ENCODE data around the gene CALR3.

CALR3 gene

GRCh38 chr19:16442386-16443276 is 53.3 kb downstream of the CALR3 start:
- POLR2A ChIA-PET (ENCODE audit: low non-redundant PET): no interaction called here
- TF ChIP-seq CTCF (conservative IDR thresholded peaks at IDR 0.05; ENCODE audit: low read depth): no peak
- CTCF ChIA-PET: interaction anchor here (0.7 to 0.9 kb wide), 2 partner anchors 10 to 92 kb away, joined by 3 read pairs; no protein-coding TSS in a partner anchor
- DNase-seq (ENCODE audit: low spot score): no peak
- peak overlapping the region; percentile 48 for H3K27ac ChIP-seq

GRCh38 chr19:16441661-16442162 is 54.3 kb downstream of the CALR3 start:
- ChIA-PET CTCF (interaction anchor here (0.9 to 1.3 kb wide), 2 partner anchors 12 to 29 kb away, joined by 4 to 10 read pairs; no protein-coding TSS in a partner anchor), POLR2A (ENCODE audit: low non-redundant PET) (no interaction called here)
- H3K27ac ChIP-seq: no peak overlapping the region

GRCh38 chr19:16436780-16437332 is 59.1 kb downstream of the CALR3 start:
- TF ChIP-seq CTCF (conservative IDR thresholded peaks at IDR 0.05; ENCODE audit: low read depth): no peak
- CTCF ChIA-PET: no interaction called here
- no peak for DNase-seq (ENCODE audit: low spot score)
- H3K27ac ChIP-seq: no peak overlapping the region
- POLR2A ChIA-PET (ENCODE audit: low non-redundant PET): no interaction called here

More at GRCh38 chr19:16441661-16442162, 54.3 kb downstream of the CALR3 start:
- TF ChIP-seq CTCF (conservative IDR thresholded peaks at IDR 0.05; ENCODE audit: low read depth): no peak; the same call in 1 of the 2 replicates
- no peak for DNase-seq (ENCODE audit: low spot score)

GRCh38 chr19:16435999-16436650 is 59.8 kb downstream of the CALR3 start:
- no peak for DNase-seq (ENCODE audit: low spot score)
- CTCF ChIA-PET: no interaction called here
- H3K27ac ChIP-seq: peak overlapping the region; percentile 68
- no peak for TF ChIP-seq CTCF (conservative IDR thresholded peaks at IDR 0.05; ENCODE audit: low read depth)
- POLR2A ChIA-PET (ENCODE audit: low non-redundant PET): no interaction called here

- no peak for DNase-seq (ENCODE audit: low spot score)
- TF ChIP-seq CTCF (conservative IDR thresholded peaks at IDR 0.05; ENCODE audit: low read depth): no peak
- ChIA-PET POLR2A (ENCODE audit: low non-redundant PET) (no interaction called here), CTCF (no interaction called here)
- H3K27ac ChIP-seq: peak overlapping the region; percentile 68
These were observed 60.6 kb downstream of the CALR3 start for GRCh38 chr19:16435238-16435917.

- no peak for TF ChIP-seq CTCF (conservative IDR thresholded peaks at IDR 0.05; ENCODE audit: low read depth)
These were observed 62.0 kb downstream of the CALR3 start for GRCh38 chr19:16433986-16434385.

More at GRCh38 chr19:16433986-16434385, 62.0 kb downstream of the CALR3 start:
- DNase-seq (ENCODE audit: low spot score): no peak
- ChIA-PET POLR2A (ENCODE audit: low non-redundant PET) (no interaction called here), CTCF (no interaction called here)
- peak overlapping the region; percentile 68 for H3K27ac ChIP-seq
